ENCODE results near the gene CD2BP2. TPM values are rescaled to one million over a fixed set of nuclear protein-coding genes. Genes with fewer than 3 reads are reported as not detected.

CD2BP2 gene
- total RNA-seq, 1 donor from 2014 or later: 65.1 TPM

DNA sequence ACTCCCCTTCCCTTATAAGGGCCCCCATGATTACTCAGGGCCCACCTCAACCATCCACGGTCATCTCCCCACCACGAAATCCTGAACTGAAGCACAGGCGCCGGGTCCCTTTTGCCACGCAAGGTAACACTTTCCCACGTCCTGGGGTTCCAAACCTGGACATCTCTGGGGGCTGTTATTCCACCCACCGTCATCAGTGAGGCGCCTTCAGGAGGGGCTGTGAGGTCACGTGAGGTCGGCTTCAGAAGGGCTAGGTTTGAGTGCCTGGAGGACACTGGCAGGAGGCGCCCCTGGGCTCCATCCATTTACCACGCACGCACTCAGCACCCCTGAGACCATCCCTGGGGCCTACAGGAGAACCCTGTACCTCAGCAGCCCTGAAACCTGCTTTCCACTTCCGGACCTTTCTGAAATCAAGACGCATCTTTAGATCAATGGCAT is 4.1 kb downstream of the CD2BP2 start:
- Mint-ChIP-seq H3K36me3 (ENCODE audit: unreplicated experiment) (peaks cover 20% of the 10 kb centered on the region), H3K27me3 (ENCODE audit: unreplicated experiment) (no peaks in the 10 kb centered on the region), H3K4me3 (ENCODE audit: unreplicated experiment) (no peak overlapping the region), H3K9me3 (ENCODE audit: unreplicated experiment) (no peaks in the 10 kb centered on the region), H3K27ac (ENCODE audit: unreplicated experiment) (no peak overlapping the region), H3K4me1 (ENCODE audit: unreplicated experiment) (peaks cover 19% of the 10 kb centered on the region)
- TF ChIP-seq CTCF (IDR thresholded peaks at IDR 0.05): no peak
- DNase-seq (ENCODE audit: extremely low spot score, unreplicated experiment): no peak

GRCh38 chr16:30350134-30350871 is 4.8 kb downstream of the CD2BP2 start:
- Mint-ChIP-seq H3K27ac (ENCODE audit: unreplicated experiment) (no peak overlapping the region), H3K9me3 (ENCODE audit: unreplicated experiment) (no peaks in the 10 kb centered on the region), H3K4me3 (ENCODE audit: unreplicated experiment) (no peak overlapping the region), H3K4me1 (ENCODE audit: unreplicated experiment) (peaks cover 16% of the 10 kb centered on the region), H3K36me3 (ENCODE audit: unreplicated experiment) (peaks cover 20% of the 10 kb centered on the region), H3K27me3 (ENCODE audit: unreplicated experiment) (no peaks in the 10 kb centered on the region)
- no peak for DNase-seq (ENCODE audit: extremely low spot score, unreplicated experiment)
- no peak for TF ChIP-seq CTCF (IDR thresholded peaks at IDR 0.05)

DNA sequence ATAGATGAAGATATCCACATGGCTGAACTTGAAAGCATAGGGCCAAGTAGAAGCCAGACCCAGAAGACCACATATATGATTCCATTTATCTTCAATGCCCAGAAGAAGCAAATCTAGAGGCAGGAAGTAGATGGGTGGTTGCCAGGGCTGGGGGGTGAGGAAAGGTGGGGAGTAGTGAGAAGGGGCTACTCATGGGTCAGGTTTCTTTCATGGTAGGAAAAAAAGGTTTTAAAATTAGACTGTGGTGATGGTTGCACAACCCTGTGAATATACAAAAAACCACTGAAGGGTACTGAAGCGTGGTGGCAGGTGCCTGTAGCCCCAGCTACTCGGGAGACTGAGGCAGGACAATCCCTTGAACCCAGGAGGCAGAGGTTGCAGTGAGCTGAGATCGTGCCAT is 5.4 kb downstream of the CD2BP2 start:
- no peak overlapping the region for H3K4me3 Mint-ChIP-seq (ENCODE audit: unreplicated experiment)
- peaks cover 16% of the 10 kb centered on the region for H3K4me1 Mint-ChIP-seq (ENCODE audit: unreplicated experiment)
- peaks cover 20% of the 10 kb centered on the region for H3K36me3 Mint-ChIP-seq (ENCODE audit: unreplicated experiment)
- H3K27me3 Mint-ChIP-seq (ENCODE audit: unreplicated experiment): no peaks in the 10 kb centered on the region
- no peak for TF ChIP-seq CTCF (IDR thresholded peaks at IDR 0.05)
- no peak for DNase-seq (ENCODE audit: extremely low spot score, unreplicated experiment)
- H3K27ac Mint-ChIP-seq (ENCODE audit: unreplicated experiment): no peak overlapping the region
- no peaks in the 10 kb centered on the region for H3K9me3 Mint-ChIP-seq (ENCODE audit: unreplicated experiment)

- no peak for TF ChIP-seq CTCF (IDR thresholded peaks at IDR 0.05)
- Mint-ChIP-seq H3K4me3 (ENCODE audit: unreplicated experiment) (no peak overlapping the region), H3K9me3 (ENCODE audit: unreplicated experiment) (no peaks in the 10 kb centered on the region), H3K4me1 (ENCODE audit: unreplicated experiment) (peaks cover 9% of the 10 kb centered on the region), H3K27me3 (ENCODE audit: unreplicated experiment) (no peaks in the 10 kb centered on the region), H3K36me3 (ENCODE audit: unreplicated experiment) (peaks cover 20% of the 10 kb centered on the region), H3K27ac (ENCODE audit: unreplicated experiment) (no peak overlapping the region)
- DNase-seq (ENCODE audit: extremely low spot score, unreplicated experiment): no peak
Measured at GRCh38 chr16:30348929-30349328, 6.2 kb downstream of the CD2BP2 start.

- DNase-seq (ENCODE audit: extremely low spot score, unreplicated experiment): no peak
- Mint-ChIP-seq H3K27me3 (ENCODE audit: unreplicated experiment) (no peaks in the 10 kb centered on the region), H3K4me1 (ENCODE audit: unreplicated experiment) (peaks cover 4% of the 10 kb centered on the region), H3K27ac (ENCODE audit: unreplicated experiment) (no peak overlapping the region), H3K9me3 (ENCODE audit: unreplicated experiment) (no peaks in the 10 kb centered on the region), H3K4me3 (ENCODE audit: unreplicated experiment) (no peak overlapping the region), H3K36me3 (ENCODE audit: unreplicated experiment) (peaks cover 16% of the 10 kb centered on the region)
- no peak for TF ChIP-seq CTCF (IDR thresholded peaks at IDR 0.05)
Measured at GRCh38 chr16:30348113-30348512, 7.0 kb downstream of the CD2BP2 start.
